Stimulated activated CD4-positive, alpha-beta T cell treated with anti-CD3 and anti-CD28 coated beads, Interleukin-1b, Interleukin-23, amount 100 ng/mL, for 1 hour (primary cell): Measurements from ENCODE around the gene ATXN1.

Source experiments
- DNase-seq, 2 donors: peaks; one replicate each; pipeline ENCODE4 v3.0.0-alpha.2; 2020; ENCODE audit warnings: low read depth in 2 of 2

ATXN1 gene

DNA sequence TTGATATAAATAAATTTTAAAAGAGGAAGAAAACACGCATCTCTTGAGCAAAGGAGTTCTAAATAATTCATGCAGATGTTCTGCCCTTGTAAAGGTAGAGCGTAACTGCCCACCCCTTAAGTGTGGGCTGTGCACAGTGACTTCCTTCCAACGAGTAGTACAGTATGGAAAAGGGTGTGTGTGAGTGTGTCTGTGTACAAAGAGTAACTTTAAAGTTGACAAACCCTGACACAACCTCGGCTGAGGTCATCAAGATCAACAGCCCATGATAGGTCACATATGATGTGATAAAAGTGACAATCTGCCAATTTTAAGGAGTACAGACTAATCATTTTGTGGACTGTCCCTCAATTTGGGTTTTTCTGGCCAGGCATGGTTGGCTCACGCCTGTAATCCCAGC, 225.7 kb downstream of the ATXN1 start:
- no peak for DNase-seq

DNA sequence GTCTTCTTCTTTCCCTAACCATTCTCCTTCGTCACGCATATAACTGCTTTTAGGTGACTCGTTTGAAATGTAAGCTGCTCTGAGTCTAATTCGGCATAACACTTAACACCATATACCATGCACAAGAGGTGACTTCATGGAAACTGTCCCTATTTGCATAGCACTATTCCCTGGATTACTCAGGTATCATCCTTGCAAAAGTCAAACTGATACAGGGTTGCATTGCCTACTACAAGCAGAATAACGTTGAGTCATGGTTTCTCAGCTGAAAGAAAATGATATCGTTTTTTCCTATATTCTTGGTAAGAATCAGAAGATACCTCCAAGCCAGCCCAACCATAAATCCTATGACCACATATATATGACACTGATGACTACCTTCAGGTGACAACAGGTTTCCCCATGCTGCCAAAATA, 227.5 kb downstream of the ATXN1 start:
- no peak for DNase-seq

DNA sequence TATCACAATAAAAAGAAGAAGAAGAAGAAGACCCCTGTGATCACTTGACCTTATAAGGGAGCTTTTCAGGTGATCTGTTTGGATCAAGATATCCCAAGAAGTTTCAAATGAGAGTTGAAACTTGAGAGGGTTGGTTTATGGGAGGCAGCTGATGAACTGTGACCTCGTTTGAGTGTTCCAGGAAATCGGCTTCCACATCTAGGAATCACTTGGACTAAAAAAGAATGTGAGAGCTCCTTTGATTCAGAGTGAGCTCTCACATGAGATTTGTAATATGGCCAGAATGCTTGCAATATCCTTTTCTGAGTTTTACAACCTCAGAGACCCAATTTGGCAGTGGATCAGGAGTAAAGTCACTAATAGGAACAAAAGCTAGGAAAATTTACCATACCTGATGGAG, 228.1 kb downstream of the ATXN1 start:
- DNase-seq = no peak

DNA sequence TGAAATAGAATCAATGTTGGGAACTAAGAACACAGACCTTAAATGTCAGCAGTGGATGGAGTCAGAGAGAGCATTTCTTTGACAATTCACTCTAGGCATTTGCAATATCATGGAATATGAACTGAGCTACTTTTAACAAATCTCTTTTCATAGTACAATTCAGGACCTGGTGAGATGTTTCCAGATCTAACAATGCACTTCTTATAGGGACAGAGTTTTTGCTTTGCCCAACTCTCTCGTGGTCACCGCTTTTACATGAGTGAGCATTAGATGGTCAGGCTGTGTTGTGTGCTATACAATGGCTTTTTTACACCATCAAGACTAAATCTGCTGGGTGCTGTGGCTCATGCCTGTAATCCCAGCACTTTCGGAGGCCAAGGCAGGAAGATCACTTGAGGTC, 233.6 kb downstream of the ATXN1 start:
- DNase-seq = no peak

DNA sequence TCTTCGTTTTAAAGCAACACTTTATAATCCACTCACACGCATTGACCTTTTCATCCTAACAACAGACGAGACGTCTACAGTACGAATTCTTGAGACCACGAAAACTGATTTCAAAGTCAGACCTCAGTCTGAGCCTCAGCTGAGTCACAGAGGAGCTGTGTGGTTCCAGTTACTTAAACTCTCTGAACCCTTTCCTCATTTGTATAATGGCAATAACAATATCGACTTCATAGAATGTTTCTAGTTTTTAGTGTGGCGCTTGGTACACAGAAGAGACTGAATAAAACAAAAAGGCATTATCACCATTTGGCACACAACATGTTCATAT, 236.9 kb downstream of the ATXN1 start:
- no peak for DNase-seq

DNA sequence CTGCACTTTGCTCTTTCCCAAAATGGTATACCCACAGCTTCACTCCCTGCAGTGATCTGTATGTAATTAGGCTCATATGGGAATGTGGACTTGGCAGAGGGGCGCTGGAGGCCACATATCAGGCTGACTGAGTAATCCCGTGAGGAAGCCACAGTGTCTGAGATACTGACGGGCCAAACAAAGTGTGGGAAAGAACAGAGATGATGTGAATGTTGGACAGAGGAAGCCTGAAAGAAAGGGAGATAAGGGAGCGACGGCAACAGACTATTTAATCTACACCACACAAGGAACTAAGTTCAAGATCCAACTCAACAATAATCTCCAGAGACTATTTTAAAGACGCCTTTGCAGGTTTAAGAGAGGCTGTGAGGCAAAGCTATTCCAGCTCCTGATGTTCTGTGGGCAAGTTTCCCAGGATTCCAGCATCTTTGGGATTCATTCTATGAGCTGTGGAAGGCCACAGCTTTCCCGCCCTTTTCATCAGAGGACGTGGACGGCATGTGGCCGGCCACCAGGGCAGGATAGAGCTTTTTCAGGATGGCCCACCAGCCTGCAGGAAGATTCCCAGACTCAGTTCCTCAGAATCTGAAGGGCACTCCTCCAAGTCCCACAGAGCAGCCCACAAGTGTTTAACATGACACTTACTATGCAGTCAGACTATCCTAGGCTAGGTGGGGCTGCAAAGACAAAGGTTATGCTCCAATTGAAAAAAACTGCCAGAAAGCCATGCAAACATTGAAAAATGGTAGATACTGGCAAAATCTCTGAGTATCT, 237.5 kb downstream of the ATXN1 start:
- no peak for DNase-seq

DNA sequence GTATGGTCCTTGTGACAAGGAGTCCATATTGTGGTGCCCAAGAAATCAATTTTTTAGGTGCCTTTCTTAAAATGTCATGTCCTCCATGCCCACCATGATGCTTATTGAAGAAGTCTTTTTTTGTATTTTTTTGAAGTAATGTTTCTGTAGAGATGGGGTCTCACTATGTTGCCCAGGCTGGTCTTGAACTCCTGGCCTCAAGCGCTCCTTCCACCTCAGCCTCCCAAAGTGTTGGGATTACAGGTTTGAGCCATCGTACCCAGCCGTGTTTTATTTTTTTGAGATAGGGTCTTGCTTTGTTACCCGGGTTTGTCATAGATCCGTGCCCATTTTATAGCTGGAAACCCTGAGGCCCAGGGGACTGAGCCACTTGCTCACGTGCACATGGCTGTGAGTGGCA, 238.3 kb downstream of the ATXN1 start:
- no peak for DNase-seq

DNA sequence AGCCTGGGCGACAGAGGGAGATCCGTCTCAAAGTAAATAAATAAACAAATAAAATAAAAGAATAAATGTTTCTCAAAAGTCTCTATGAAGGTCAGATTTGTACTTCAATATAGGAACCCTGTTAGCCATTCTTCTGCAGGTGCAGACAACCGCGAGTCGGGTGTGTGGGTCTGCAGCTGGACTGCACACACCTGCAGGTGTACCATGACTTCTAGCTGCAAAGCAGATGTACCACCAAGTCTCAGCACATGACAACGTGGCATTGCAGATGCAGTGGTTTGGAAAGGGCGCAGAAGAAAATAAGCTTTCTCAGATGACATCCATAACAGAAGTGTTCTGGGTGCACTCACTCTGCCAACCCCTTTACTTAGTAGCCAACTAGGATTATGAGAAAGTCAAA, 239.7 kb downstream of the ATXN1 start:
- no peak for DNase-seq

DNA sequence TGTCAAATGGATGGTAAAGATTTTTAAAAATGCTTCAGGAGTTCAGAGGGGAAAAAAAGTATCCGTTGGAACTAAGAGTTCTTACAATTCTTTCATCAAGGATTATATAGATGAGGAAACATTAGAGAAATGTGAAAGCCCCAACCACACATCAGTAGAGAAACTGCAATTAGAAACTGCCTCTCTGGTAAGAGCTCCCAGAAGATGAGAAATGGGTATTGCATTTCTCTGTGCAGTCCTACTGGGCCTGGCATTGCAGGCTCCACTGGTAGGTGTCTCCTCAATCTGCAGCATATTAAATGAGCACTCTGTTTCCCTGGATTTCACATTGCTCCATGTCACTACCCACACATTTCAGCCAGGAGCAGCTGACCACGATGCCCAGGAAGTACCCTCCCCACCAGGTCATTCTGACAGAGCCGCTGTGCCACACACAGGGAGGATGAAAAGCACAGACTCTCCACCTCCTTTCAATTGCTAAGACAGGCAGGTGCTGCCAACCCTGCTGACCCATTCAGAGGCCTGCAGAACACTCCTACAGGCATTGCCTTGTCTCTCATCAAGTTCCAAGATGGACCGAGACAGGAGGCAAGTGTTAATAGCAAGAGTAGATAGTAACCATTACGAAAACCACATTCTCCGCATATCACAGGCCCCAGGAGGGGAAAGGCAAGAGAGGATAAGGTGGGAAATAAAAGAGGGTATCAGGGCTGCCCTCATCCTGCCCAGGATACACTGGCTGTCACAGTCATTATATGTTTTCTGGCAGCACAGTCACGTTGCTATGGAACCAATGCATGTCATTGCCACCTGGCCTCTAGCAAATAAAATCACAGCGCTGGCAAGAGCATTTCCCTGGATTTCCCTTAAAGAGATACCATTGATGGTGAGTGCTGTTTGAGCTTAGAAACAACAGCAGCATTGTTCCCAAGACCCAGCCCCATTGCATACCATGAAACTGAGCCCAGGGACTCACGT, 241.7 kb downstream of the ATXN1 start:
- DNase-seq = no peak

DNA sequence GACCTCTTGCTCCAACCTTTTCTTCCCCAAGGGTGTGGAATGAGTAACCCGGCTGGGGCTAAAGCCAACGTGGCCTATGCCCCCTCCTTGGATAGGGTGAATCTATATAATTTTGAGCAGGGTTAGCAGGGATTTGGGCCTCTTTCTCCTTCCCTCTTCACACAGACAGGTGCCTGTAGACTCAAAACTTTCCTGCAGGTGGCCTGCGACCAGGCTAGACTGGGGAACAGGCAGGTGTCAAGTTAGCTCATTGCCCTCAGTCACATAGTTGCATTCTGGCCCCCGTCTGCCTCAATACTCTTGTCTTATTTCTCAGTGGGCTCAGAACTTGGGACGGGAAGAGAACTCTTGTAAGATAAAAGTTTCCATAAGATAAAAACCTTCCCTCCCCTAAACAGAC, 243.0 kb downstream of the ATXN1 start:
- no peak for DNase-seq

DNA sequence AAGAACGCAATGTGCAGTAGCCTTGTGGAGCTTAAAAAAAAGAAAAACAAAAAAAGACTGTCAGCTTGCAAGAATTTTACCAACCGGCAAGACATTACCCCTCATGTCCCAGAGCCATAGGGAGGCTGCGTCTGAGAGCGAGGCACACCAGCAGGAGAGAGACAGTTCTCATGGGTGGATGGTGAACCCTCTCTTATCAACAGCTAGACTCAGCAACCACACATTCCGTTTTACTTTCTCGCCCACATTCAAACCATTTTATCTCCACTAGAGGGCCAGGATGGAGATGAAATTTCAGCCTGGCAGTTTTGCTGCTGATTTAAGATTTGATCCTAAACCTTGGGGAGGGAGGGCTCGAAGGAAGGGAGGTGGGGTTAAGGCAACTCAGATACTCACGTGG, 247.0 kb downstream of the ATXN1 start:
- no peak for DNase-seq

DNA sequence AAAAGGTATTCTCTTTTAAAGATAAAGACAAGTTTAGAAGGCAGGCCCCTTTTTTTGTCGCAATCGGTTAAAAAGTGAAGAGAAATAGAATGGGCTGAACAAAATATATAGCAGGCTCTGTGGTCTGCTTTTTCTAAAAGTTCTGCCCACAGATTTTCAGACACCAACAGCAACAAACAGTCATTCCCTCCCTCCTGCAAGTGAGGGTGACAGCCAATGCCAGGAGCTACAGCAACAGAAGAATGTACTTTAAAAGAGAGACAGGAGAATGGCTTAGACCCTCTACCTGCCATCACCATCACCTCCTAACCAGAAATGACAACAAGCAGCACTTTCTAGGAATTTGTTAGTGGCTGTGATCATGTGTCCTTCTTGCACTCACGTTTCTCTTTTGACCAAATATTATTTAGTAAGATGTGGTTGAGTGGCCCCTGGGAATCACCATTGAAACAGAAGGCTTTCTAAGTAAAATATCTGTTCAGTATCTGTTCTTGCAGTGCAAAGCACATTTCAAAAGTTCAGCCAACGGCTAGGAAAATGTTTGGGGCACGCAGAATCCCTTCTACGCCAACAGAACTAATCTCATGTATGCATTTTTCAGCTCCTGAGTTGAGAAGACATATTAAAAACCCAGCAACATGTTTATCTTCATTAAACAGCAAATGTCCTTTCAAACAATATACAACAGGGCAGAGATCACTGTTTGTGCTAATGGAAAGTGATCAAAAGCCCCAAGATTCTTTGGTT, 248.5 kb downstream of the ATXN1 start:
- DNase-seq = no peak

DNA sequence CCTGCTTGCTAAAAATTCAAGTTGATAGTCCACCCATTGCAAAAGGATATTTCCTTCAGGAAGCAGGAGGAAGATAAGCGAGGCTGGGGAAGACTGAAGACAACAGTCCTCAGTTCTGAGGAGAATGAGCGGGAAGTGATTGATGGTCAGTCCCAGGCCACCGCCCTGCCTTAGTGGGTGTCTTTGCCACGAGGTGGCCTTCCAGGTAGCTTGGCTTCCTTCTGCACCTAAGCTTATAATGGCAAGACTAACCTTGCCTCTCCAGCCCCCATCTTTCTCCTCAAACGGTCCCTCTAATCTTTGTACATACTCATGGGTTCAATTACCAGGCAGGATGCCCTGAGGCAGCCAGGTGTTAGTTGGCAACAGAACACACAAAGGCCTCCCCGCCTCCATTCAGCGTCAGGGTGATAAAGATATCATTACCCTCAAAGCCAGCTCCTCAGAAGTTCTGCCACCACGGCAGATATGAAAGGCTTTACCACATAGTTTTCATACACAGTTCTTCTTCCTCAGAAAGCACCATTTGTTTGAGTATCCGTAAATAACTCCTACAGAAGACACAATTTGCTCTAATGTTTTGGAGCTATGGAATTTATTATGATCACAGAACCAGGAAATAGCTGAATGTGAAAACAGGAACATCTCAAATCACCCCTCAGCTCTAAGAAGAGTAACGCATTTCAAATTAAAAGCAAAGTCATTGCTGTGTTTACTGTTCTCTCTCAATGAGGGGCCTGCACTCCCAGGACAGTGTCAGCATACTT, 249.4 kb downstream of the ATXN1 start:
- DNase-seq = no peak

DNA sequence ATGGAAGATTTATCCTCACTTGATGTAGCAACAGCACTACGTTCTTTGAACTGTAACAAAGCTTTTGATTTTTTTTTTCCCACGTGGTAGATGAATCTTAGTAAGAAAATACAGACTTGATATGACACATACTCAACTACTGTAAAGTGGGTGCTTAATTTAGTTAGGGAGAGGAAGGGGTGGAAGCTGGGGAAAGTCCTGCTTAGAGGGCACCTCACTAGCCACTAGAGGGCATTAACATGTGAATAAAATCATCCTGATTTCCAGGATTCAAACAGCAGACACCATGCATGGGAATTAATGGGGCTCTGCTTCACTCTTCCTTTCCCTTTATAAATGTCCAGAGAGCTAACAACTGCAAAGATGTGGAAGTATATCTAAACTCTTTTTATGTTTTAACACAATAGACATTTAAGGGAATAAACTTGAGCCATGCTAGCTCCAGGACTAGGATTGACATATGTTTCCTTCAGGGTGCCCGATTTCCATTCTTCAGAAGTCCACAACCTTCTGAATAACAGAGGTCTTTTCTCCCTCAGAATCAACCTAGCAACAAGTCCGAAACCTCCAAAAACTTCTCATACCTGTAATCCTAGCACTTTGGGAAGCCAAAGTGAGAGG, 250.1 kb downstream of the ATXN1 start:
- DNase-seq = no peak

DNA sequence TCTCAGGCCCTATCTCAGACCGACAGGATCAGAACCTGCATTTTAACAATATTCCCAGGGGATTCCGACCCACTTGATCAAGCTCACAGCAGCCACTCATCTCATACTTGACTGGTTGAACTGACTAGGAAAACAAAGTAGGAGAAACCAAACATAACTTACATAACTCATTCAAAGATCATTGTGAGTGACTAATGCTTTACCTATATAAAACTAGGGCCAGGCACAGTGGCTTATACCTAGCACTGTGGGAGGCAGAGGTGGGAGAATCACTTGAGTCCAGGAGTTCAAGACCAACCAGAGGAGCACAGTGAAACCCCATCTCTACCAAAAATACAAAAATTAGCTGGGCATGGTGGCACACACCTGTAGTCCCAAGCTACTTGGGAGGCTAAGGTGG, 251.0 kb downstream of the ATXN1 start:
- DNase-seq = no peak

DNA sequence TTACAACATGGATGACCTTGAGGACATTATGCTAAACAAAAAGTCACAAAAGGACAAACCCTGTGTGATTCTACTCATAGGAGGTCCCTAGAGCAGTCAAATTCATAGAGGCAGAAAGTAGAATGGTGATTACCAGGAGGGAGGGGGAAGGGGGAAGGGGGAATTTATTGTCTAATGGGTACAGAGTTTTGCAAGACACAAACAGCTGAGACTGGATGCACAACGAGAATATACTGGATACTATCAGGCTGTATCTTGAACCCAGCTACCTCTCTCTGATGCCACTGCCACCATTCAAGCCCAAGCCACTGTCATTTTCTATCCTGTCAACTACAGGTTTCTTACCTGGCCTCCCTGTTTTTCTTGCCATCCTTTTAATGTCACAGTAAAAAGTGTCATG, 252.3 kb downstream of the ATXN1 start:
- no peak for DNase-seq

DNA sequence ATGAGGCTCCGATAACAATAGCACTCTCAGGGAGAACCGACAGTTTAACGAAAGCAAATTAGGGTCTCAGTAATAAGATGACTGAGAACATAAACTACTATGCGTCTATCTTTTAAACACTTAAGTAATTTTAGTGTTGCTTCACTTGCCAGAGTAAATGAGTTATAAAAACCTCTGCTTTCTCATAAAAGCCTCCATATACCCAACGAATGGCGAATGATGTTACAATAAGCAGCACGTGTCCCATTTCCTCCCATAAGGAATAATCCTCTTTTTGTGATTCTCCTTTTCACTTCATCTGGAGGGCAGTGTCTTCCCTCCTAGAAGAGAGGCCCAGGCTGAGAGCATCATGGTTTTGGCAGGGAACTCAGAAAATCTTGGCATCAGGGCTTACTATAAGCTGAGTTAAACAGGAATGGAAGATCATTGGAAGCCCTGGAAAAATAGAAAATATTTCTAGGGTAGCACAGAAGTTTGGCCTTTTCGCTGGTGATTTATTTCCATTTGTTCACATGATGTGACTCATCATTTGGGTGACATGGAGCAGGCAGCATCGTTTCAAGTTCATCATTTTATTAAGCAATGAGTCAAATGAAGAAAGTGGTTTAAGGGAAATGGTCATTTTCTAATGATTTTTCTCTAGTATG, 255.4 kb downstream of the ATXN1 start:
- no peak for DNase-seq

DNA sequence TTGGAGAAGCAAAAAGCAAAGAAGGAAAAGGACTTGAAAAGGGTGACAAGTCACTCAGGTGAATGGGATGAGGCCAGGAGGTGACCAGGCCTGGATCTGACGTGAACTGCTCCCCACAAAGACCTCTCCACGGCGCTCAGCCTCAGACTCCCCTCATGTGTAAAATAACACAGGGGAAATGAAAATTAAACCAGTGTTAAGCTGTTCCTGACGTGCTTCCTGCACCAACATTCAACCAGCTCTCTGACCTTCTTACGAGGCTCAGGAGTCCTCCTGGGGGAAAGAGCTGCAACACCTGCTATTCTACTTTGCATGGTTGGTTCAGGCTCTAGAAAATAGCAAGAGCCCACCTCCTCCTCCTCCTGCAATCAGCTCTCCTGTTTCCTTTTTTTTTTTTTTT, 256.7 kb downstream of the ATXN1 start:
- no peak for DNase-seq

DNA sequence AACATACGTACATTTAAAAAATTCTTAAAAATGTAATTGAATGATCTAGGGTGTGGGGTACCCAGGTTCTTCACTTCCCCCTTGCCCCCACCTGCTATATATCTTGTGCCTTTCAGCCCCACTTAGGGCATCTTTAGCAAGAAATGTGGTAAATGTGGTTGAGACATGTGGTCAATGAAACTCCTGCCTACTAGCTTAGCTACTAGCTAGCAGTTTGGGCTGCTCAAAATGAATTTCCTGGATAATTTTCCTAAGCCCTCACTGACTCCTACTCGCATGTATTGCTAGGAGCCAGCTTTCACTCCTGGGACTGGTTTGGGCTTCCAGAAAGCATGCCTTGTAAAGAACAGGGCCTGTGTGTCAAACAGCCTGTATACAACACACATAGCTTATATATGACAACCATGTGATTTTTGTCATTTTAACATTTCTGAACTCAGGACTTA, 257.3 kb downstream of the ATXN1 start:
- DNase-seq = no peak

DNA sequence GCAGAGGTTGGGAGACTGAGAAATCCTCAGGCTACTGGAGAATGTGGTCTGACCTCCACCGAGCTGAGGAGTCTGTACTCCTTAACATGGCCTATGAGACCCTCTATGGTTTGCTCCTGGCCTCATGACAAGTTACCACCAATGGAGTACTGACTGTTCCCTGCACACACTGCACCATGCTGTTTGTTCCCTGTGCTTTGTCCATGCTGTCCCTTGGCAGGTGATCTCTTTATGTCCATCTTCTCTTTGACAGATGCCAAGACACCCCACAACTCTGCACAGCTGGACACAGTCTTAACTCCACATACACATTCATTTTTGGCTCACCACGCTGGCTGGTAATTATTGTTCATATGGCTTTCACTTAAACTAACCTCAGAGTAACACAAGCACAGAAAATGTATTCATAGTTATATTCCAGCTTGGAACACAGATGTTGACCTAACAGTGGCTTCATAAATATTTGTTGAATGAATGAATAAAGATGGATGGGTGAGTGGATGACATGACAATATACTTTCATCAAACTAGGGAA, 258.0 kb downstream of the ATXN1 start:
- DNase-seq = no peak
